Measurements from ENCODE around the gene CBFA2T3.

The CBFA2T3 gene

DNA sequence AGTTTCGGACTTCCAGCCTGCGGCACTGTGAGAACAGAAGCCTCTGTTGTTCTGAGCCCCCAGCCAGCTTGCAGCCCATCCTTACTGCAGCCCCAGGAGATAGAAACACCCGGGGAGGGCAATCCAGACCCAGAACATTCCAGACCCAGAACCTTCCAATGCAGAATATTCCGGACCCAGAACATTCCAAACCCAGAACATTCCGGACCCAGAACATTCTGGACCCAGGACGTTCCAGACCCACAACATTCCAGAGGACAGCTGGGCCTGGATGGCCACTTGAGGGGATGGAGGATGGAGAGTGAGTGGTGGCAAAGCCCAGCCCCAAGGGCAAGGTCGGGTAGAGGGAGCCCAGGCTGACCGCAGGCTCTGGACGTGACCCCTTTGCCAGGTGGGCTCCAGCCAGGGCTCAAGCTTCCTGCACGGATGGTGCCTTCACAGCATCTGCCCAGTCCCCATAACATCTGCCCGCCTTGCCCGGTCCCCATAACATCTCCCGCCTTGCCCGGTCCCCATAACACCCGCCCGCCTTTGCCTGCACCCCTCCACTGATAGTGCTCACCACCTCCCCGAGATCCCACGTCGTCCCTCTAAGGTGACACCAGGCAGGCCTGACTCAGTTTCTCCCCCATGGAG is 3.5 kb downstream of the CBFA2T3 start:
- TF ChIP-seq CEBPB (IDR thresholded peaks at IDR 0.05) (no peak), NFIC (IDR thresholded peaks at IDR 0.05) (no peak), EGR1 (IDR thresholded peaks at IDR 0.05) (no peak), CREB1 (IDR thresholded peaks at IDR 0.05; ENCODE audit: low read depth) (no peak), TCF12 (IDR thresholded peaks at IDR 0.05; ENCODE audit: low read depth) (no peak), TAF1 (IDR thresholded peaks at IDR 0.05; ENCODE audit: low read depth) (no peak), FOXM1 (IDR thresholded peaks at IDR 0.05; ENCODE audit: borderline replicate concordance, low read depth) (no peak), ZBTB7A (IDR thresholded peaks at IDR 0.05; ENCODE audit: low read depth) (no peak), TEAD4 (IDR thresholded peaks at IDR 0.05) (no peak), EP300 (IDR thresholded peaks at IDR 0.05; ENCODE audit: borderline replicate concordance) (no peak), YY1 (IDR thresholded peaks at IDR 0.05; ENCODE audit: low read depth) (no peak), RAD21 (IDR thresholded peaks at IDR 0.05; ENCODE audit: low read depth) (no peak)
- TF ChIP-seq, protein P1, sequence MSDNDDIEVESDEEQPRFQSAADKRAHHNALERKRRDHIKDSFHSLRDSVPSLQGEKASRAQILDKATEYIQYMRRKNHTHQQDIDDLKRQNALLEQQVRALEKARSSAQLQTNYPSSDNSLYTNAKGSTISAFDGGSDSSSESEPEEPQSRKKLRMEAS (IDR thresholded peaks at IDR 0.05) = no peak
- TF ChIP-seq, protein P2, sequence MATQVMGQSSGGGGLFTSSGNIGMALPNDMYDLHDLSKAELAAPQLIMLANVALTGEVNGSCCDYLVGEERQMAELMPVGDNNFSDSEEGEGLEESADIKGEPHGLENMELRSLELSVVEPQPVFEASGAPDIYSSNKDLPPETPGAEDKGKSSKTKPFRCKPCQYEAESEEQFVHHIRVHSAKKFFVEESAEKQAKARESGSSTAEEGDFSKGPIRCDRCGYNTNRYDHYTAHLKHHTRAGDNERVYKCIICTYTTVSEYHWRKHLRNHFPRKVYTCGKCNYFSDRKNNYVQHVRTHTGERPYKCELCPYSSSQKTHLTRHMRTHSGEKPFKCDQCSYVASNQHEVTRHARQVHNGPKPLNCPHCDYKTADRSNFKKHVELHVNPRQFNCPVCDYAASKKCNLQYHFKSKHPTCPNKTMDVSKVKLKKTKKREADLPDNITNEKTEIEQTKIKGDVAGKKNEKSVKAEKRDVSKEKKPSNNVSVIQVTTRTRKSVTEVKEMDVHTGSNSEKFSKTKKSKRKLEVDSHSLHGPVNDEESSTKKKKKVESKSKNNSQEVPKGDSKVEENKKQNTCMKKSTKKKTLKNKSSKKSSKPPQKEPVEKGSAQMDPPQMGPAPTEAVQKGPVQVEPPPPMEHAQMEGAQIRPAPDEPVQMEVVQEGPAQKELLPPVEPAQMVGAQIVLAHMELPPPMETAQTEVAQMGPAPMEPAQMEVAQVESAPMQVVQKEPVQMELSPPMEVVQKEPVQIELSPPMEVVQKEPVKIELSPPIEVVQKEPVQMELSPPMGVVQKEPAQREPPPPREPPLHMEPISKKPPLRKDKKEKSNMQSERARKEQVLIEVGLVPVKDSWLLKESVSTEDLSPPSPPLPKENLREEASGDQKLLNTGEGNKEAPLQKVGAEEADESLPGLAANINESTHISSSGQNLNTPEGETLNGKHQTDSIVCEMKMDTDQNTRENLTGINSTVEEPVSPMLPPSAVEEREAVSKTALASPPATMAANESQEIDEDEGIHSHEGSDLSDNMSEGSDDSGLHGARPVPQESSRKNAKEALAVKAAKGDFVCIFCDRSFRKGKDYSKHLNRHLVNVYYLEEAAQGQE (IDR thresholded peaks at IDR 0.05; ENCODE audit: low read depth) = no peak
- TF ChIP-seq, protein P3, sequence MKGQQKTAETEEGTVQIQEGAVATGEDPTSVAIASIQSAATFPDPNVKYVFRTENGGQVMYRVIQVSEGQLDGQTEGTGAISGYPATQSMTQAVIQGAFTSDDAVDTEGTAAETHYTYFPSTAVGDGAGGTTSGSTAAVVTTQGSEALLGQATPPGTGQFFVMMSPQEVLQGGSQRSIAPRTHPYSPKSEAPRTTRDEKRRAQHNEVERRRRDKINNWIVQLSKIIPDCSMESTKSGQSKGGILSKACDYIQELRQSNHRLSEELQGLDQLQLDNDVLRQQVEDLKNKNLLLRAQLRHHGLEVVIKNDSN (IDR thresholded peaks at IDR 0.05) = no peak

DNA sequence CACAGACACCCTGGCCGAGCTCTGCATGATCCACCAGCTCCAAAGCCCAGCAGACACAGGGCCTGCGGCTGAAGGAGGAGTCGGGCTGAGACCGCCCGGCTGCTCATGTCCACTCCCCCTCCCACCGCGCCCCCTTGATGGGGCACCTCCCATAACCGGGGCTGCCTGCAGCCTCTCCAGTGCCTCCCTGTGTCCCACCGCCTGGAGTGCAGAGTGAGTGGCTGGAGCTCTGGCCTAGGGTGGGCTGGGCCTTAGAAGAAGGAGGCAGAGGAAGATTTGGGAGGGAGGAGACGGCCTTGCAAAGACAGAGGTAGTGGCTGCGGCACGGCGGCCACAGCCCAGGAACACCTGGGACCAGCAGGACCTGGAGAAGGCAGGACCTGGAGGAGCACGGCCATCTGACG is 4.0 kb downstream of the CBFA2T3 start:
- no peak for TF ChIP-seq EGR1 (IDR thresholded peaks at IDR 0.05)
- no peak for TF ChIP-seq RAD21 (IDR thresholded peaks at IDR 0.05; ENCODE audit: low read depth)
- TF ChIP-seq, protein P1 (IDR thresholded peaks at IDR 0.05) = no peak
- TF ChIP-seq, protein P2 (IDR thresholded peaks at IDR 0.05; ENCODE audit: low read depth) = no peak
- TF ChIP-seq TAF1 (IDR thresholded peaks at IDR 0.05; ENCODE audit: low read depth) = no peak
- no peak for TF ChIP-seq YY1 (IDR thresholded peaks at IDR 0.05; ENCODE audit: low read depth)
- no peak for TF ChIP-seq ZBTB7A (IDR thresholded peaks at IDR 0.05; ENCODE audit: low read depth)
- TF ChIP-seq EP300 (IDR thresholded peaks at IDR 0.05; ENCODE audit: borderline replicate concordance) = no peak
- TF ChIP-seq TEAD4 (IDR thresholded peaks at IDR 0.05) = no peak
- TF ChIP-seq, protein P3 (IDR thresholded peaks at IDR 0.05) = no peak
- TF ChIP-seq CREB1 (IDR thresholded peaks at IDR 0.05; ENCODE audit: low read depth) = no peak
- TF ChIP-seq CEBPB (IDR thresholded peaks at IDR 0.05) = no peak

DNA sequence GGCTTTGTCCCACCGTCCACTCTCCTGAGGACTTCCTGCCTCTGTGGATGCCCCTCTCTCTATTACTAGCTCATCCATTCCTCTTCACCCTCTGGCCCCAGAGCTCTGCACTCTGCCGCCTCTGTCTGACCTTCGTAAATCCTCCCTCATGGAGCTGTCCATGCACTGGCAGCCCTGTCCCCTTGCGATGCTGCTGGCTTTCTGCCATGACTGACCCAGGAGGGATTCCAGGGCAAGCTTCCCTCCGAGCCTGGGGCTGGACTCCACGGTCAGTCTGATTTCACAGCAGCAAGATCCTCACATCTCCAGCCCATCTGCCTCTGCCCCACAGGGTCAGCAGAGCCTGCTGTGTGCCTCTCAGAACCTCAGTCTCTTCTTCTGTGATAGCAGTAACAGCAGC is 4.7 kb downstream of the CBFA2T3 start:
- TF ChIP-seq, protein P2 (IDR thresholded peaks at IDR 0.05; ENCODE audit: low read depth) = no peak
- no peak for TF ChIP-seq NFIC (IDR thresholded peaks at IDR 0.05)
- TF ChIP-seq TEAD4 (IDR thresholded peaks at IDR 0.05) = no peak
- TF ChIP-seq FOXM1 (IDR thresholded peaks at IDR 0.05; ENCODE audit: borderline replicate concordance, low read depth) = no peak
- no peak for TF ChIP-seq CEBPB (IDR thresholded peaks at IDR 0.05)
- no peak for TF ChIP-seq YY1 (IDR thresholded peaks at IDR 0.05; ENCODE audit: low read depth)
- TF ChIP-seq CREB1 (IDR thresholded peaks at IDR 0.05; ENCODE audit: low read depth) = no peak
- TF ChIP-seq TAF1 (IDR thresholded peaks at IDR 0.05; ENCODE audit: low read depth) = no peak
- no peak for TF ChIP-seq ZBTB7A (IDR thresholded peaks at IDR 0.05; ENCODE audit: low read depth)
- TF ChIP-seq, protein P3 (IDR thresholded peaks at IDR 0.05) = no peak
- TF ChIP-seq, protein P1 (IDR thresholded peaks at IDR 0.05) = no peak
- no peak for TF ChIP-seq EP300 (IDR thresholded peaks at IDR 0.05; ENCODE audit: borderline replicate concordance)
- TF ChIP-seq RAD21 (IDR thresholded peaks at IDR 0.05; ENCODE audit: low read depth) = no peak
- TF ChIP-seq EGR1 (IDR thresholded peaks at IDR 0.05) = no peak
